ENCODE measurements around the gene CACNA1C.

CACNA1C gene

GRCh38 chr12:2152134-2152533 is 99.3 kb downstream of the CACNA1C start:
- TF ChIP-seq SPI1 (IDR thresholded peaks at IDR 0.05; ENCODE audit: low read depth, low read length) (no peak), TAF1 (IDR thresholded peaks at IDR 0.05; ENCODE audit: low read depth, low read length) (no peak), POLR2A (IDR thresholded peaks at IDR 0.05; ENCODE audit: low read depth, low read length) (no peak), POU2F2 (IDR thresholded peaks at IDR 0.05; ENCODE audit: low read depth, low read length) (no peak), POLR2AphosphoS5 (IDR thresholded peaks at IDR 0.05; ENCODE audit: low read depth, low read length) (no peak)
- no peak for DNase-seq (ENCODE audit: insufficient read length, low spot score)
- no peak for FAIRE-seq

GRCh38 chr12:2154050-2154449 is 101.3 kb downstream of the CACNA1C start:
- no peak for FAIRE-seq
- no peak for DNase-seq (ENCODE audit: insufficient read length, low spot score)
- TF ChIP-seq POU2F2 (IDR thresholded peaks at IDR 0.05; ENCODE audit: low read depth, low read length) (no peak), PAX5 (IDR thresholded peaks at IDR 0.05; ENCODE audit: insufficient read depth, low read length, severe bottlenecking) (no peak), POLR2A (IDR thresholded peaks at IDR 0.05; ENCODE audit: low read depth, low read length) (no peak), SPI1 (IDR thresholded peaks at IDR 0.05; ENCODE audit: low read depth, low read length) (no peak), TAF1 (IDR thresholded peaks at IDR 0.05; ENCODE audit: low read depth, low read length) (no peak), POLR2AphosphoS5 (IDR thresholded peaks at IDR 0.05; ENCODE audit: low read depth, low read length) (no peak)

GRCh38 chr12:2154521-2154920 is 101.7 kb downstream of the CACNA1C start:
- DNase-seq (ENCODE audit: insufficient read length, low spot score) (no peak), FAIRE-seq (no peak)
- TF ChIP-seq POLR2AphosphoS5 (IDR thresholded peaks at IDR 0.05; ENCODE audit: low read depth, low read length), result no peak
- TF ChIP-seq POU2F2 (IDR thresholded peaks at IDR 0.05; ENCODE audit: low read depth, low read length), result no peak
- no peak for TF ChIP-seq POLR2A (IDR thresholded peaks at IDR 0.05; ENCODE audit: low read depth, low read length)
- TF ChIP-seq TAF1 (IDR thresholded peaks at IDR 0.05; ENCODE audit: low read depth, low read length), result no peak
- no peak for TF ChIP-seq PAX5 (IDR thresholded peaks at IDR 0.05; ENCODE audit: insufficient read depth, low read length, severe bottlenecking)
- no peak for TF ChIP-seq SPI1 (IDR thresholded peaks at IDR 0.05; ENCODE audit: low read depth, low read length)

GRCh38 chr12:2156333-2156732 is 103.5 kb downstream of the CACNA1C start:
- DNase-seq (ENCODE audit: insufficient read length, low spot score) (no peak), FAIRE-seq (no peak)
- TF ChIP-seq TAF1 (IDR thresholded peaks at IDR 0.05; ENCODE audit: low read depth, low read length) (no peak), PAX5 (IDR thresholded peaks at IDR 0.05; ENCODE audit: insufficient read depth, low read length, severe bottlenecking) (no peak), POU2F2 (IDR thresholded peaks at IDR 0.05; ENCODE audit: low read depth, low read length) (no peak), SPI1 (IDR thresholded peaks at IDR 0.05; ENCODE audit: low read depth, low read length) (no peak), POLR2AphosphoS5 (IDR thresholded peaks at IDR 0.05; ENCODE audit: low read depth, low read length) (no peak), POLR2A (IDR thresholded peaks at IDR 0.05; ENCODE audit: low read depth, low read length) (no peak)

GRCh38 chr12:2160043-2160442 is 107.3 kb downstream of the CACNA1C start:
- no peak for TF ChIP-seq POLR2A (IDR thresholded peaks at IDR 0.05; ENCODE audit: low read depth, low read length)
- no peak for TF ChIP-seq SPI1 (IDR thresholded peaks at IDR 0.05; ENCODE audit: low read depth, low read length)
- no peak for TF ChIP-seq TAF1 (IDR thresholded peaks at IDR 0.05; ENCODE audit: low read depth, low read length)
- TF ChIP-seq POLR2AphosphoS5 (IDR thresholded peaks at IDR 0.05; ENCODE audit: low read depth, low read length), result no peak
- TF ChIP-seq PAX5 (IDR thresholded peaks at IDR 0.05; ENCODE audit: insufficient read depth, low read length, severe bottlenecking), result no peak
- TF ChIP-seq POU2F2 (IDR thresholded peaks at IDR 0.05; ENCODE audit: low read depth, low read length), result no peak
- no peak for DNase-seq (ENCODE audit: insufficient read length, low spot score)
- no peak for FAIRE-seq

GRCh38 chr12:2161473-2161872 is 108.7 kb downstream of the CACNA1C start:
- FAIRE-seq, result no peak
- TF ChIP-seq PAX5 (IDR thresholded peaks at IDR 0.05; ENCODE audit: insufficient read depth, low read length, severe bottlenecking), result no peak
- TF ChIP-seq SPI1 (IDR thresholded peaks at IDR 0.05; ENCODE audit: low read depth, low read length), result no peak
- TF ChIP-seq POU2F2 (IDR thresholded peaks at IDR 0.05; ENCODE audit: low read depth, low read length), result no peak
- TF ChIP-seq POLR2A (IDR thresholded peaks at IDR 0.05; ENCODE audit: low read depth, low read length), result no peak
- no peak for TF ChIP-seq POLR2AphosphoS5 (IDR thresholded peaks at IDR 0.05; ENCODE audit: low read depth, low read length)
- no peak for TF ChIP-seq TAF1 (IDR thresholded peaks at IDR 0.05; ENCODE audit: low read depth, low read length)

GRCh38 chr12:2163177-2163941 is 110.6 kb downstream of the CACNA1C start:
- TF ChIP-seq POU2F2 (IDR thresholded peaks at IDR 0.05; ENCODE audit: low read depth, low read length) (no peak), SPI1 (IDR thresholded peaks at IDR 0.05; ENCODE audit: low read depth, low read length) (no peak), PAX5 (IDR thresholded peaks at IDR 0.05; ENCODE audit: insufficient read depth, low read length, severe bottlenecking) (no peak), TAF1 (IDR thresholded peaks at IDR 0.05; ENCODE audit: low read depth, low read length) (no peak), POLR2A (IDR thresholded peaks at IDR 0.05; ENCODE audit: low read depth, low read length) (no peak), POLR2AphosphoS5 (IDR thresholded peaks at IDR 0.05; ENCODE audit: low read depth, low read length) (no peak)
- no peak for FAIRE-seq
- DNase-seq (ENCODE audit: insufficient read length, low spot score), result no peak

More at GRCh38 chr12:2161473-2161872, 108.7 kb downstream of the CACNA1C start:
- DNase-seq (ENCODE audit: insufficient read length, low spot score), result no peak

- TF ChIP-seq PAX5 (IDR thresholded peaks at IDR 0.05; ENCODE audit: insufficient read depth, low read length, severe bottlenecking), result no peak
- TF ChIP-seq TAF1 (IDR thresholded peaks at IDR 0.05; ENCODE audit: low read depth, low read length), result no peak
- no peak for TF ChIP-seq SPI1 (IDR thresholded peaks at IDR 0.05; ENCODE audit: low read depth, low read length)
- no peak for TF ChIP-seq POU2F2 (IDR thresholded peaks at IDR 0.05; ENCODE audit: low read depth, low read length)
- TF ChIP-seq POLR2A (IDR thresholded peaks at IDR 0.05; ENCODE audit: low read depth, low read length), result no peak
- no peak for TF ChIP-seq POLR2AphosphoS5 (IDR thresholded peaks at IDR 0.05; ENCODE audit: low read depth, low read length)
- DNase-seq (ENCODE audit: insufficient read length, low spot score) (no peak), FAIRE-seq (no peak)
Observed at GRCh38 chr12:2165021-2165420, 112.2 kb downstream of the CACNA1C start.

- TF ChIP-seq POLR2AphosphoS5 (IDR thresholded peaks at IDR 0.05; ENCODE audit: low read depth, low read length), result no peak
- no peak for TF ChIP-seq PAX5 (IDR thresholded peaks at IDR 0.05; ENCODE audit: insufficient read depth, low read length, severe bottlenecking)
- TF ChIP-seq POU2F2 (IDR thresholded peaks at IDR 0.05; ENCODE audit: low read depth, low read length), result no peak
- no peak for TF ChIP-seq TAF1 (IDR thresholded peaks at IDR 0.05; ENCODE audit: low read depth, low read length)
- no peak for DNase-seq (ENCODE audit: insufficient read length, low spot score)
- no peak for FAIRE-seq
Observed at GRCh38 chr12:2165927-2166326, 113.1 kb downstream of the CACNA1C start.

All from GM12891 (cell line).